Astrocyte (in vitro differentiated cells and primary cell): ENCODE results near the gene PCDHGA5.
"Not testable (repeated sequence)": the region's sequence is repeated elsewhere in the genome, so short reads cannot be mapped to it uniquely, and the experiment has no call there.

Experiments used
- EZH2 ChIP-seq: IDR thresholded peaks from 2 replicates; pipeline ENCODE4 v1.6.1; 2012; ENCODE audit warnings: mild to moderate bottlenecking, low read length, inconsistent platforms; ENCODE audit not compliant: insufficient read depth
- TF ChIP-seq, protein P1 (sequence below): IDR thresholded peaks from 2 replicates; pipeline ENCODE4 v1.5.1; 2011; ENCODE audit warnings: low read depth, mild to moderate bottlenecking, inconsistent platforms, low read length, moderate library complexity; ENCODE audit not compliant: insufficient read depth

DNA sequence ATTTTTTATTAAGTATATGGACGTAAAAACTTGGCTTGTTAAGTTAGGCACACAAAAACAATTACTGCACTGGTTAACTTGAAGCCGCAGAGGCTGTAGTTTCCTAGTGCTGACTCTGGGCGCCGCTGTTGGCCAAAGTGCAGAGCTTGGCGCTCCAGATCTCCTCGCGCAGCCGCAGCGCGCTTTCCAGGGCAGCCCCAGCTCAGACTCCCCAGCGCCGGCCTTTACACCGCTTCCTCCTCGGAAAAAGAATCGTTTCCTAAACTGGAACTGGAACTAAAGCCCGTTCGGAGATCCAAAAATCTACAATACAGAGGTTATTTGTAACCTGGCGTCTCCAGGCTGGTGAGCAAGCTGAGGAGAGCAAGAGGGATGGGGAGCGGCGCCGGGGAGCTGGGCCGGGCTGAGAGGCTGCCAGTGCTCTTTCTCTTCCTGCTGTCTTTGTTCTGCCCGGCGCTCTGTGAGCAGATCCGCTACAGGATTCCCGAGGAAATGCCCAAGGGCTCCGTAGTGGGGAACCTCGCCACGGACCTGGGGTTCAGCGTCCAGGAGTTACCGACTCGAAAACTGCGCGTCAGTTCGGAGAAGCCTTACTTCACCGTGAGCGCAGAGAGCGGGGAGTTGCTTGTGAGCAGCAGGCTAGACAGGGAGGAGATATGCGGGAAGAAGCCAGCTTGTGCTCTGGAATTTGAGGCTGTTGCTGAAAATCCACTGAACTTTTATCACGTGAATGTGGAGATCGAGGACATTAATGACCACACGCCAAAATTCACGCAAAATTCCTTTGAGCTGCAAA lies 34.0 kb downstream of the PCDHGA5 start, which contains the start of gene PCDHGB5:
- TF ChIP-seq, protein P1, sequence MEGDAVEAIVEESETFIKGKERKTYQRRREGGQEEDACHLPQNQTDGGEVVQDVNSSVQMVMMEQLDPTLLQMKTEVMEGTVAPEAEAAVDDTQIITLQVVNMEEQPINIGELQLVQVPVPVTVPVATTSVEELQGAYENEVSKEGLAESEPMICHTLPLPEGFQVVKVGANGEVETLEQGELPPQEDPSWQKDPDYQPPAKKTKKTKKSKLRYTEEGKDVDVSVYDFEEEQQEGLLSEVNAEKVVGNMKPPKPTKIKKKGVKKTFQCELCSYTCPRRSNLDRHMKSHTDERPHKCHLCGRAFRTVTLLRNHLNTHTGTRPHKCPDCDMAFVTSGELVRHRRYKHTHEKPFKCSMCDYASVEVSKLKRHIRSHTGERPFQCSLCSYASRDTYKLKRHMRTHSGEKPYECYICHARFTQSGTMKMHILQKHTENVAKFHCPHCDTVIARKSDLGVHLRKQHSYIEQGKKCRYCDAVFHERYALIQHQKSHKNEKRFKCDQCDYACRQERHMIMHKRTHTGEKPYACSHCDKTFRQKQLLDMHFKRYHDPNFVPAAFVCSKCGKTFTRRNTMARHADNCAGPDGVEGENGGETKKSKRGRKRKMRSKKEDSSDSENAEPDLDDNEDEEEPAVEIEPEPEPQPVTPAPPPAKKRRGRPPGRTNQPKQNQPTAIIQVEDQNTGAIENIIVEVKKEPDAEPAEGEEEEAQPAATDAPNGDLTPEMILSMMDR: peak; percentile 41
- TF ChIP-seq EZH2: not testable (repeated sequence)
